CD4-positive, alpha-beta T cell (primary cell): ENCODE results near the gene SHISA9. TPM values are rescaled to one million over a fixed set of nuclear protein-coding genes. Genes with fewer than 3 reads are reported as not detected.

ENCODE experiments used
- ATAC-seq: fragments of 200-7000 bp; cut with Tn5 transposase; one replicate; pipeline ENCODE4 v1.10.0; 2022; ENCODE audit warnings: mild to moderate bottlenecking; ENCODE audit not compliant: poor library complexity
- CTCF ChIA-PET: fragments of 350-600 bp; sonication (Branson Sonifier 250); formaldehyde crosslinking; loops from one replicate; lab custom pipeline; 2021; ENCODE audit warnings: antibody characterized with exemption, inconsistent platforms; lab: Charles Lee
- POLR2A ChIA-PET: fragments of 350-600 bp; sonication (Branson Sonifier 250); formaldehyde crosslinking; loops from one replicate; lab custom pipeline; 2021; ENCODE audit warnings: antibody characterized with exemption, inconsistent platforms; lab: Charles Lee
- DNase-seq, 14 experiments: peaks; one replicate each; pipeline ENCODE4 v3.0.0-alpha.2; 2013 to 2020; ENCODE audit warnings: mixed read lengths in 2 of 14
- H3K27ac ChIP-seq, 2 donors: one replicate each; pipeline versions ENCODE4 v1.5.1 to v1.7.0; 2013; ENCODE audit warnings: low read length in 2 of 2, low read depth in 1 of 2, mild to moderate bottlenecking in 1 of 2
- H3K27me3 ChIP-seq, 2 experiments: 1 replicate in 1 of 2; 2 replicates in 1 of 2; pipeline versions ENCODE4 v1.6.1 to v1.7.0; 2013; ENCODE audit warnings: low read length in 2 of 2, control low read depth in 1 of 2, mild to moderate bottlenecking in 1 of 2, moderate library complexity in 1 of 2; ENCODE audit not compliant: insufficient read depth in 2 of 2, control insufficient read depth in 1 of 2
- H3K36me3 ChIP-seq: one replicate; pipeline ENCODE4 v1.6.1; 2013; ENCODE audit warnings: low read length, control low read depth; ENCODE audit not compliant: insufficient read depth
- H3K4me1 ChIP-seq: one replicate; pipeline ENCODE4 v1.6.1; 2013; ENCODE audit warnings: low read length, control low read depth; ENCODE audit not compliant: insufficient read depth
- H3K4me3 ChIP-seq: one replicate; pipeline ENCODE4 v1.5.1; 2013; ENCODE audit warnings: mild to moderate bottlenecking, low read length, moderate library complexity
- H3K9me3 ChIP-seq, 2 experiments: 1 replicate in 1 of 2; 2 replicates in 1 of 2; pipeline versions ENCODE4 v1.6.1 to v1.7.0; 2013; ENCODE audit warnings: low read length in 2 of 2, mild to moderate bottlenecking in 2 of 2, control low read depth in 1 of 2, moderate library complexity in 1 of 2; ENCODE audit not compliant: control insufficient read depth in 1 of 2, insufficient read depth in 1 of 2
- H3K27ac Mint-ChIP-seq: one replicate; pipeline ENCODE4 v1.8.0; 2020; ENCODE audit warnings: mixed read lengths
- H3K27me3 Mint-ChIP-seq: one replicate; pipeline ENCODE4 v1.8.0; 2021; ENCODE audit warnings: mixed read lengths
- H3K36me3 Mint-ChIP-seq: one replicate; pipeline ENCODE4 v1.8.0; 2021; ENCODE audit warnings: low read depth, mixed read lengths
- H3K4me1 Mint-ChIP-seq: one replicate; pipeline ENCODE4 v1.8.0; 2021; ENCODE audit warnings: low read depth, mixed read lengths
- H3K4me3 Mint-ChIP-seq: one replicate; pipeline ENCODE4 v1.8.0; 2020; ENCODE audit warnings: mild to moderate bottlenecking, mixed read lengths
- H3K9me3 Mint-ChIP-seq: one replicate; pipeline ENCODE4 v1.8.0; 2020; ENCODE audit warnings: mixed read lengths
- intact Hi-C, 2 experiments: fragments of 100-400 bp; cut with DNase I in 1 of 2; cut with micrococcal nuclease in 1 of 2; formaldehyde crosslinking; loops; one replicate each; pipeline versions ENCODE4 v1.15.1 to v1.9.0; 2023 to 2025; cut with DNase I, micrococcal nuclease
- total RNA-seq, 174 experiments: library from RNA in 2 of 174; stranded (reverse) in 2 of 174; gene quantifications; one replicate each; pipeline ENCODE4 v1.2.3 and lab custom pipeline; 2021 to 2026
- TF ChIP-seq, protein P1 (sequence below): fragments of 200-600 bp; IDR thresholded peaks from one replicate; pipeline ENCODE4 v1.8.0; 2022; ENCODE audit warnings: antibody characterized with exemption, mild to moderate bottlenecking

Gene SHISA9
- total RNA-seq, 2 experiments from 2014 or later, result not detected

DNA sequence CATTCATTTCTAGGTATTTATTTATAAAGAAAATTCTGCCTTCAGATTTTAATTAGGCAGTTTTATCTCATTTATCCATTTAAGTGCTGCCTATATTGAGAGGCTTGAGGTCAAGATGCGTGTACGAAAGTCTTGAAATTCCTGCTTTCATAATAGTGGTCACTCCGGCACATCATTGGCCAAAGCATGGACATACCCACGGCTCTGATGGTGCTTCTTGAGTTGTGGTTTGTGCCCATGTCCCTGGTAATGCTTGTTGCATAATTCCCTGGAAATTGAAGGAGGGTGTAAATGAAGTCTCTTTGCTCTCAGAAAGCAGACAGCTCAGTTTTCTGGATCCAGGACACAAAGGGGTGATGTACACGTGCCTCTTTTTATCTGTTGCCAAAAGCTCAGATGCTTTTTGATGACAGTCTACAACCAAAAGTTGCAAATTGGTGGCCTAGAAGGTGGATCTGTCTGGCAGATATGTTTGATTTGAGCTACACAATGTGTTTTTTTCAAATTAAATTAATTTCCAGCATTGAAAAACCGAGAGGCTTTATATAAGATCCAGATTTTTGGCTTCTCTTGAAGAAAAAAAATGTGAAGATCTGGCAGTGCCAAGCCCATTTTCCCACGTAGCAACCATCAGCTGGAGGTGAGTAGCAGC is 94.4 kb downstream of the SHISA9 start:
- no peaks in the 10 kb centered on the region for H3K27me3 ChIP-seq
- TF ChIP-seq, protein P1, sequence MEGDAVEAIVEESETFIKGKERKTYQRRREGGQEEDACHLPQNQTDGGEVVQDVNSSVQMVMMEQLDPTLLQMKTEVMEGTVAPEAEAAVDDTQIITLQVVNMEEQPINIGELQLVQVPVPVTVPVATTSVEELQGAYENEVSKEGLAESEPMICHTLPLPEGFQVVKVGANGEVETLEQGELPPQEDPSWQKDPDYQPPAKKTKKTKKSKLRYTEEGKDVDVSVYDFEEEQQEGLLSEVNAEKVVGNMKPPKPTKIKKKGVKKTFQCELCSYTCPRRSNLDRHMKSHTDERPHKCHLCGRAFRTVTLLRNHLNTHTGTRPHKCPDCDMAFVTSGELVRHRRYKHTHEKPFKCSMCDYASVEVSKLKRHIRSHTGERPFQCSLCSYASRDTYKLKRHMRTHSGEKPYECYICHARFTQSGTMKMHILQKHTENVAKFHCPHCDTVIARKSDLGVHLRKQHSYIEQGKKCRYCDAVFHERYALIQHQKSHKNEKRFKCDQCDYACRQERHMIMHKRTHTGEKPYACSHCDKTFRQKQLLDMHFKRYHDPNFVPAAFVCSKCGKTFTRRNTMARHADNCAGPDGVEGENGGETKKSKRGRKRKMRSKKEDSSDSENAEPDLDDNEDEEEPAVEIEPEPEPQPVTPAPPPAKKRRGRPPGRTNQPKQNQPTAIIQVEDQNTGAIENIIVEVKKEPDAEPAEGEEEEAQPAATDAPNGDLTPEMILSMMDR, result no peak
- H3K27me3 Mint-ChIP-seq, result peaks cover 10% of the 10 kb centered on the region
- H3K27ac ChIP-seq, result no peak overlapping the region
- H3K36me3 Mint-ChIP-seq, result no peaks in the 10 kb centered on the region
- H3K9me3 Mint-ChIP-seq, result peaks cover 2% of the 10 kb centered on the region
- no peaks in the 10 kb centered on the region for H3K4me1 Mint-ChIP-seq
- ChIA-PET CTCF (interaction anchor here (0.9 kb wide), 1 partner anchor 7 kb away, joined by 3 read pairs; no protein-coding TSS in a partner anchor), POLR2A (no interaction called here)
- H3K4me3 ChIP-seq, result no peak overlapping the region
- no peak overlapping the region for H3K27ac Mint-ChIP-seq
- DNase-seq, result no peak
- intact Hi-C loops, result no loop called here
- H3K36me3 ChIP-seq, result no peaks in the 10 kb centered on the region
- no peak for ATAC-seq
- H3K4me3 Mint-ChIP-seq, result no peak overlapping the region
- H3K4me1 ChIP-seq, result no peaks in the 10 kb centered on the region
- H3K9me3 ChIP-seq, result peaks cover 0 to 5% of the 10 kb centered on the region in 2 experiments

DNA sequence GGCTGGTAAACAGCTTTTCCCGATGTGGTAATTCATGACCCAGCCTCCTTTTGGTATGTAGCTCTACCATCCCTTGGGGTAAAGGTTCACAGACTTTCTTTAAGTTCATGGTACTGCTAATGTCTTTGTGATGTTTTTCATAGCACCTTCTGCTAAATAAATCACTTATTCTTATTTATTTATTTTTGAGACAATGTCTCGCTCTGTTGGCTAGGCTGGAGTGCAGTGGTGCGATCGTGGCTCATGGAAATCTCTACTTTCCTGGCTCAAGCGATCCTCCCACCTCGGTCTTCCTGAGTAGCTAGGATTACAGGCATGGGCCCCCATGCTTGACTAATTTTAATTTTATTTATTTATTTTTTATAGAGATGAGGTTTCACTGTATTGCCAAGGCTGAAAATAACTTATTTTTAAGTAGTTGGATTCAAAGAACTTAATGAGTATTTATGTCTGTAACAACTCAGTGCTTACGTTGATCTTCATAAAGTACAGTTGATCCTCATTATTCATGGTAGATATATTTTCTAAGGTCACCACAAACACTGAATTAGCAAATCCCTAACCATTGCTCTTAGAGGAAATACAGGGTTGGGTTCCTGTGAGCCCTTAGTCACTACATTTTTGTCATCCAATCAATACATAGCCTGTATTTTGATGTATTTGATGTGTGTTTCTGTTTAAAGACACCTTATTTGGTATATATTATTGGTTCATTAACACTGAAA is 97.1 kb downstream of the SHISA9 start:
- DNase-seq (no peak), ATAC-seq (no peak)
- Histone ChIP-seq H3K27ac (no peak overlapping the region), H3K36me3 (no peaks in the 10 kb centered on the region), H3K9me3 (peaks cover 0 to 4% of the 10 kb centered on the region in 2 experiments), H3K4me1 (no peaks in the 10 kb centered on the region), H3K4me3 (no peak overlapping the region), H3K27me3 (peaks cover 0 to 3% of the 10 kb centered on the region in 2 experiments)
- Mint-ChIP-seq H3K36me3 (no peaks in the 10 kb centered on the region), H3K27ac (no peak overlapping the region), H3K4me3 (no peak overlapping the region), H3K4me1 (no peaks in the 10 kb centered on the region), H3K27me3 (peaks cover 14% of the 10 kb centered on the region), H3K9me3 (peaks cover 2% of the 10 kb centered on the region)
- TF ChIP-seq, protein P1, result no peak
- intact Hi-C loops, result no loop called here
- ChIA-PET CTCF (no interaction called here), POLR2A (no interaction called here)

DNA sequence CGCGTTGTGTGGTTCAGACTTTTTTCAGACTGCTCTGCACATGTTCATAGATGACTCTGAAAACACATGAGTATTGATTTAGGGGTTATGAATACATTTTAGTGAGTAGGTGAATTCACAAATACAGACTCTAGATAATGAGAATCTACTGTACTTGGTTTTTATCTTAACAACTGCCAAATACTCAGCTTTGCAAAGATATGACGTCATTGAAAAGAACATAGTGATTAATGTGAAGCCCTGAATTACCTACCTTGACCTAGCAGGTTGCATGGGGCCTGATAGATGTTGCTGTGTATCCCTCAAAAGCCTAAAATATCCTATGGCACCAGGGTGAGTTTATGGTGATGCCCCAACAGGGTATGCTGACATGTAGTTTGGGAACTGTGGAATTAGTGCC is 98.0 kb downstream of the SHISA9 start:
- TF ChIP-seq, protein P1, result no peak
- no peaks in the 10 kb centered on the region for H3K4me1 Mint-ChIP-seq
- H3K4me3 ChIP-seq, result no peak overlapping the region
- H3K4me3 Mint-ChIP-seq, result no peak overlapping the region
- no peaks in the 10 kb centered on the region for H3K9me3 Mint-ChIP-seq
- H3K27ac ChIP-seq, result no peak overlapping the region
- no peak for ATAC-seq
- no peaks in the 10 kb centered on the region for H3K4me1 ChIP-seq
- no peaks in the 10 kb centered on the region for H3K36me3 ChIP-seq
- no peak for DNase-seq
- peaks cover 0 to 3% of the 10 kb centered on the region in 2 experiments for H3K27me3 ChIP-seq
- no peaks in the 10 kb centered on the region for H3K36me3 Mint-ChIP-seq
- intact Hi-C loops, result no loop called here
- ChIA-PET CTCF (no interaction called here), POLR2A (no interaction called here)
- peaks cover 14% of the 10 kb centered on the region for H3K27me3 Mint-ChIP-seq
- no peak overlapping the region for H3K27ac Mint-ChIP-seq
- peaks cover 0 to 4% of the 10 kb centered on the region in 2 experiments for H3K9me3 ChIP-seq
